ENCODE measurements around the gene NXPE3.

GRCh38 chr3:101811875-101812274 is 32.9 kb downstream of the NXPE3 start:
- no peak for TF ChIP-seq YY1 (tag by site-specific recombination; IDR thresholded peaks at IDR 0.05)
- TF ChIP-seq CTCF (tag by site-specific recombination; IDR thresholded peaks at IDR 0.05), result no peak
- no peak for TF ChIP-seq ZBTB6 (tag by site-specific recombination; IDR thresholded peaks at IDR 0.05)
- TF ChIP-seq TSHZ1 (tag by site-specific recombination; IDR thresholded peaks at IDR 0.05; ENCODE audit: borderline replicate concordance), result no peak
- no peak for TF ChIP-seq ZNF510 (tag by site-specific recombination; IDR thresholded peaks at IDR 0.05; ENCODE audit: insufficient replicate concordance)
- TF ChIP-seq ZNF670 (tag by site-specific recombination; IDR thresholded peaks at IDR 0.05; ENCODE audit: low read depth), result no peak
- no peak for TF ChIP-seq MZF1 (tag by site-specific recombination; IDR thresholded peaks at IDR 0.05; ENCODE audit: borderline replicate concordance)
- no peak for TF ChIP-seq ZBTB7A (tag by site-specific recombination; IDR thresholded peaks at IDR 0.05; ENCODE audit: low read depth)
- TF ChIP-seq ATF2 (tag by site-specific recombination; IDR thresholded peaks at IDR 0.05; ENCODE audit: low read depth), result no peak
- no peak for TF ChIP-seq ZNF175 (tag by site-specific recombination; IDR thresholded peaks at IDR 0.05)
- no peak for TF ChIP-seq ZBTB10 (tag by site-specific recombination; IDR thresholded peaks at IDR 0.05)
- no peak for TF ChIP-seq OVOL3 (tag by site-specific recombination; IDR thresholded peaks at IDR 0.05)
- TF ChIP-seq ZNF785 (tag by site-specific recombination; IDR thresholded peaks at IDR 0.05), result no peak
- no peak for TF ChIP-seq TCF7L2 (IDR thresholded peaks at IDR 0.05; ENCODE audit: borderline replicate concordance, low read depth, low read length)
